GM23338 (cell line): ENCODE measurements around the gene PRRT1. TPM values are rescaled to one million over a fixed set of nuclear protein-coding genes. Genes with fewer than 3 reads are reported as not detected.

ENCODE experiments used
- ATAC-seq: fragments of 200-7000 bp; cut with Tn5 transposase; 3 replicates; pipeline ENCODE4 v1.9.1; 2020
- DNase-seq: peaks from one replicate; pipeline ENCODE4 v3.0.0-alpha.2; 2015; ENCODE audit warnings: low spot score
- H2AFZ ChIP-seq: fragments of 200-600 bp; sonication (generic); 2 replicates; pipeline ENCODE4 v1.8.0; 2016; ENCODE audit warnings: antibody characterized with exemption, mild to moderate bottlenecking, moderate library complexity
- H3F3A ChIP-seq: fragments of 200-600 bp; sonication (generic); replicated peaks from 2 replicates; pipeline ENCODE4 v1.8.0; 2017; ENCODE audit warnings: antibody characterized with exemption, mixed run types, low read depth
- H3K27ac ChIP-seq: fragments of 200-600 bp; sonication (generic); 2 replicates; pipeline ENCODE4 v1.6.1; 2016; ENCODE audit warnings: low read depth
- H3K27me3 ChIP-seq: fragments of 200-600 bp; sonication (generic); 2 replicates; pipeline ENCODE4 v1.8.0; 2016; ENCODE audit warnings: mild to moderate bottlenecking, mixed run types, moderate library complexity; ENCODE audit not compliant: insufficient read depth
- H3K36me3 ChIP-seq: fragments of 200-600 bp; sonication (generic); 2 replicates; pipeline ENCODE4 v1.8.0; 2016; ENCODE audit warnings: mild to moderate bottlenecking; ENCODE audit not compliant: insufficient read depth
- H3K4me1 ChIP-seq: fragments of 200-600 bp; sonication (generic); 2 replicates; pipeline ENCODE4 v1.8.0; 2016; ENCODE audit warnings: mild to moderate bottlenecking, moderate library complexity; ENCODE audit not compliant: insufficient read depth
- H3K4me2 ChIP-seq: fragments of 200-600 bp; sonication (generic); 2 replicates; pipeline ENCODE4 v1.7.1; 2017; ENCODE audit warnings: mixed run types
- H3K4me3 ChIP-seq: fragments of 200-600 bp; sonication (generic); 2 replicates; pipeline ENCODE4 v1.6.1; 2016; ENCODE audit warnings: mixed run types
- H3K79me2 ChIP-seq: fragments of 200-600 bp; sonication (generic); replicated peaks from 2 replicates; pipeline ENCODE4 v1.8.0; 2017; ENCODE audit warnings: mild to moderate bottlenecking; ENCODE audit not compliant: insufficient read depth
- H3K9me2 ChIP-seq: fragments of 200-600 bp; sonication (generic); 2 replicates; pipeline ENCODE4 v1.8.0; 2017; ENCODE audit not compliant: insufficient read depth
- H4K20me1 ChIP-seq: fragments of 200-600 bp; sonication (generic); replicated peaks from 2 replicates; pipeline ENCODE4 v1.8.0; 2017; ENCODE audit warnings: mild to moderate bottlenecking; ENCODE audit not compliant: insufficient read depth
- H3K27ac Mint-ChIP-seq: 2 replicates; pipeline ENCODE4 v1.8.0; 2020; ENCODE audit warnings: inconsistent platforms, mild to moderate bottlenecking, moderate library complexity, mixed read lengths
- H3K27me3 Mint-ChIP-seq: 3 replicates; pipeline ENCODE4 v1.8.0; 2022; ENCODE audit warnings: low read depth, mild to moderate bottlenecking, moderate library complexity, mixed read lengths, inconsistent platforms; ENCODE audit not compliant: insufficient read depth, poor library complexity
- H3K36me3 Mint-ChIP-seq: 3 replicates; pipeline ENCODE4 v1.8.0; 2021; ENCODE audit warnings: low read depth, mild to moderate bottlenecking, inconsistent platforms, moderate library complexity, mixed read lengths
- H3K4me1 Mint-ChIP-seq: 3 replicates; pipeline ENCODE4 v1.8.0; 2020; ENCODE audit warnings: mild to moderate bottlenecking, inconsistent platforms, mixed read lengths
- H3K4me3 Mint-ChIP-seq: 3 replicates; pipeline ENCODE4 v1.8.0; 2021; ENCODE audit warnings: moderate library complexity, mild to moderate bottlenecking, inconsistent platforms, mixed read lengths
- H3K9me3 Mint-ChIP-seq: 3 replicates; pipeline ENCODE4 v1.8.0; 2020; ENCODE audit warnings: moderate library complexity, mild to moderate bottlenecking, inconsistent platforms, mixed read lengths
- CREB1 ChIP-seq: fragments of 250-450 bp; sonication (Bioruptor Pico); IDR thresholded peaks from 2 replicates; pipeline ENCODE4 v1.5.0; 2020; ENCODE audit warnings: low read depth, mild to moderate bottlenecking, moderate library complexity
- EZH2 ChIP-seq: fragments of 200-600 bp; sonication (generic); IDR thresholded peaks from one replicate; pipeline ENCODE4 v1.8.0; 2017; ENCODE audit warnings: antibody characterized with exemption, mild to moderate bottlenecking, low read depth; ENCODE audit not compliant: unreplicated experiment
- EZH2phosphoT487 ChIP-seq: fragments of 200-600 bp; sonication (generic); IDR thresholded peaks from one replicate; pipeline ENCODE4 v1.8.1; 2018; ENCODE audit warnings: antibody characterized with exemption; ENCODE audit not compliant: unreplicated experiment
- JUNB ChIP-seq: IDR thresholded peaks from one replicate; pipeline ENCODE4 v1.6.1; 2016; ENCODE audit warnings: antibody characterized with exemption; ENCODE audit not compliant: unreplicated experiment
- POLR2AphosphoS5 ChIP-seq: IDR thresholded peaks from 2 replicates; pipeline ENCODE4 v1.6.1; 2016; ENCODE audit warnings: antibody characterized with exemption, low read depth
- STAT1 ChIP-seq: IDR thresholded peaks from one replicate; pipeline ENCODE4 v1.6.1; 2016; ENCODE audit warnings: antibody characterized with exemption; ENCODE audit not compliant: unreplicated experiment
- ZNF114 ChIP-seq: fragments of 250-450 bp; sonication (Bioruptor Pico); IDR thresholded peaks from 2 replicates; pipeline ENCODE4 v1.5.0; 2020; ENCODE audit warnings: mild to moderate bottlenecking, moderate library complexity
- ZNF331 ChIP-seq: fragments of 250-450 bp; sonication (Bioruptor Pico); IDR thresholded peaks from 2 replicates; pipeline ENCODE4 v1.5.0; 2020; ENCODE audit warnings: low read depth, mild to moderate bottlenecking, moderate library complexity
- ZNF462 ChIP-seq: fragments of 250-450 bp; sonication (Bioruptor Pico); IDR thresholded peaks from 2 replicates; pipeline ENCODE4 v1.5.0; 2020; ENCODE audit warnings: mild to moderate bottlenecking, moderate library complexity
- polyA plus RNA-seq: library from polyadenylated mRNA; unstranded; fragments of >200 nt; fragmentation: Nextera tagmentation; extraction: Ambion mirVana; gene quantifications from 2 replicates; pipeline ENCODE4 v1.2.1, GENCODE V29; 2016
- total RNA-seq: library from RNA; depleted of rRNA; stranded (reverse); fragments of >200 nt; shearing (Covaris generic); gene quantifications from 2 replicates; pipeline ENCODE4 v1.2.3, GENCODE V29; 2014
- TF ChIP-seq, protein P1 (sequence below): IDR thresholded peaks from 2 replicates; pipeline ENCODE4 v1.6.1; 2016; ENCODE audit warnings: antibody characterized with exemption
- TF ChIP-seq, protein P2 (sequence below), 2 experiments: fragments of 200-600 bp in 1 of 2; sonication (generic) in 1 of 2; conservative IDR thresholded peaks; 2 replicates each; pipeline versions ENCODE4 v1.5.1 to v1.6.1; 2016 to 2017; ENCODE audit warnings: antibody characterized with exemption in 2 of 2, low read depth in 2 of 2, mild to moderate bottlenecking in 2 of 2, moderate library complexity in 1 of 2
- TF ChIP-seq, protein P3 (sequence below): IDR thresholded peaks from one replicate; pipeline ENCODE4 v1.6.1; 2018; ENCODE audit warnings: antibody characterized with exemption; ENCODE audit not compliant: unreplicated experiment

PRRT1 gene
- total and polyA plus RNA-seq, 2 experiments from 2014 or later, result 2.7 TPM; not detected in 1

DNA sequence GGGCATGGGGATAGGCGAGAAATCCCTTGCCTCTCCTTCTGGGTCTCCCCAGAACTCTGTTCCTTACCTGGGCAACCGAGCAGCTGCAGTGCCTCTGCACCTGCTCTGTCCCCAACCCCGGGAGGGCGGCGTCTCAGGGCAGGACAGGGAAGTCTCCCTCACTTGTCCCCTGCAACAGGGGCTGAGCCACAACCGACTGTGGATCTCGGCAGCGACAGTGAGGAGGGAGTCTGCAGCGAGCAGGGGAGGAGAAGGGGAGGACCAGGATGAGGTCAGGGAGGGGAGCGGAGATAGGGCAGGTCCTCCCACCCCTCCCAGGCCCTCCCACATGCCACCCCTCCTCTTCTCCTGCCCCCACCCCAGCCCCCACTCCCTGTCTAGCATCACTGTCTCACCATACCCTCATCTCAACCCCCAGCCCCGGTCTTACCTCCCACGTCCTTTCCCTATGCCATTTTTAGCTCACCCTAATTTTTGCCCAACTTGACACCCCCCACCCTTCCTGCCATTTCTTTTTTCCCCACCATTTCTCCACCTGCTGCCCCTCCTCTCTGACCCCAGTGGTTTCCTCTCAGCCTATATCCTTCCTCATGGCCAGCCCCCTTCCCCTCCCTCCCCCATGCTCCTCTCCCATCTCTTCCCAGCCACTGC lies 42.5 kb downstream of the PRRT1 start, which contains the start of gene TNXB (continued):
- TF ChIP-seq EZH2, result no peak
- no peak for TF ChIP-seq ZNF331
- TF ChIP-seq, protein P1, sequence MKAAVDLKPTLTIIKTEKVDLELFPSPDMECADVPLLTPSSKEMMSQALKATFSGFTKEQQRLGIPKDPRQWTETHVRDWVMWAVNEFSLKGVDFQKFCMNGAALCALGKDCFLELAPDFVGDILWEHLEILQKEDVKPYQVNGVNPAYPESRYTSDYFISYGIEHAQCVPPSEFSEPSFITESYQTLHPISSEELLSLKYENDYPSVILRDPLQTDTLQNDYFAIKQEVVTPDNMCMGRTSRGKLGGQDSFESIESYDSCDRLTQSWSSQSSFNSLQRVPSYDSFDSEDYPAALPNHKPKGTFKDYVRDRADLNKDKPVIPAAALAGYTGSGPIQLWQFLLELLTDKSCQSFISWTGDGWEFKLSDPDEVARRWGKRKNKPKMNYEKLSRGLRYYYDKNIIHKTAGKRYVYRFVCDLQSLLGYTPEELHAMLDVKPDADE, result no peak
- no peak for TF ChIP-seq CREB1 (CRISPR knock-in tag)
- TF ChIP-seq, protein P2, sequence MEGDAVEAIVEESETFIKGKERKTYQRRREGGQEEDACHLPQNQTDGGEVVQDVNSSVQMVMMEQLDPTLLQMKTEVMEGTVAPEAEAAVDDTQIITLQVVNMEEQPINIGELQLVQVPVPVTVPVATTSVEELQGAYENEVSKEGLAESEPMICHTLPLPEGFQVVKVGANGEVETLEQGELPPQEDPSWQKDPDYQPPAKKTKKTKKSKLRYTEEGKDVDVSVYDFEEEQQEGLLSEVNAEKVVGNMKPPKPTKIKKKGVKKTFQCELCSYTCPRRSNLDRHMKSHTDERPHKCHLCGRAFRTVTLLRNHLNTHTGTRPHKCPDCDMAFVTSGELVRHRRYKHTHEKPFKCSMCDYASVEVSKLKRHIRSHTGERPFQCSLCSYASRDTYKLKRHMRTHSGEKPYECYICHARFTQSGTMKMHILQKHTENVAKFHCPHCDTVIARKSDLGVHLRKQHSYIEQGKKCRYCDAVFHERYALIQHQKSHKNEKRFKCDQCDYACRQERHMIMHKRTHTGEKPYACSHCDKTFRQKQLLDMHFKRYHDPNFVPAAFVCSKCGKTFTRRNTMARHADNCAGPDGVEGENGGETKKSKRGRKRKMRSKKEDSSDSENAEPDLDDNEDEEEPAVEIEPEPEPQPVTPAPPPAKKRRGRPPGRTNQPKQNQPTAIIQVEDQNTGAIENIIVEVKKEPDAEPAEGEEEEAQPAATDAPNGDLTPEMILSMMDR (conservative IDR thresholded peaks at IDR 0.05; ENCODE audit: low read depth in 2 of 2), result no peak
- TF ChIP-seq, protein P3, sequence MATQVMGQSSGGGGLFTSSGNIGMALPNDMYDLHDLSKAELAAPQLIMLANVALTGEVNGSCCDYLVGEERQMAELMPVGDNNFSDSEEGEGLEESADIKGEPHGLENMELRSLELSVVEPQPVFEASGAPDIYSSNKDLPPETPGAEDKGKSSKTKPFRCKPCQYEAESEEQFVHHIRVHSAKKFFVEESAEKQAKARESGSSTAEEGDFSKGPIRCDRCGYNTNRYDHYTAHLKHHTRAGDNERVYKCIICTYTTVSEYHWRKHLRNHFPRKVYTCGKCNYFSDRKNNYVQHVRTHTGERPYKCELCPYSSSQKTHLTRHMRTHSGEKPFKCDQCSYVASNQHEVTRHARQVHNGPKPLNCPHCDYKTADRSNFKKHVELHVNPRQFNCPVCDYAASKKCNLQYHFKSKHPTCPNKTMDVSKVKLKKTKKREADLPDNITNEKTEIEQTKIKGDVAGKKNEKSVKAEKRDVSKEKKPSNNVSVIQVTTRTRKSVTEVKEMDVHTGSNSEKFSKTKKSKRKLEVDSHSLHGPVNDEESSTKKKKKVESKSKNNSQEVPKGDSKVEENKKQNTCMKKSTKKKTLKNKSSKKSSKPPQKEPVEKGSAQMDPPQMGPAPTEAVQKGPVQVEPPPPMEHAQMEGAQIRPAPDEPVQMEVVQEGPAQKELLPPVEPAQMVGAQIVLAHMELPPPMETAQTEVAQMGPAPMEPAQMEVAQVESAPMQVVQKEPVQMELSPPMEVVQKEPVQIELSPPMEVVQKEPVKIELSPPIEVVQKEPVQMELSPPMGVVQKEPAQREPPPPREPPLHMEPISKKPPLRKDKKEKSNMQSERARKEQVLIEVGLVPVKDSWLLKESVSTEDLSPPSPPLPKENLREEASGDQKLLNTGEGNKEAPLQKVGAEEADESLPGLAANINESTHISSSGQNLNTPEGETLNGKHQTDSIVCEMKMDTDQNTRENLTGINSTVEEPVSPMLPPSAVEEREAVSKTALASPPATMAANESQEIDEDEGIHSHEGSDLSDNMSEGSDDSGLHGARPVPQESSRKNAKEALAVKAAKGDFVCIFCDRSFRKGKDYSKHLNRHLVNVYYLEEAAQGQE, result no peak
- no peak for TF ChIP-seq JUNB
- TF ChIP-seq POLR2AphosphoS5, result no peak
- no peak for TF ChIP-seq EZH2phosphoT487
- no peak for TF ChIP-seq STAT1
- no peak for TF ChIP-seq ZNF114 (CRISPR knock-in tag)

- H3K4me3 ChIP-seq, result peak overlapping the region; percentile 41; the same call in 1 of the 2 replicates
- no peaks in the 10 kb centered on the region for H3K36me3 ChIP-seq
- H3F3A ChIP-seq, result no peaks in the 10 kb centered on the region
- Mint-ChIP-seq H3K4me1 (peaks cover 23% of the 10 kb centered on the region), H3K4me3 (peak overlapping the region; percentile 8; the same call in 2 of the 3 replicates), H3K9me3 (no peaks in the 10 kb centered on the region; the same call in 2 of the 3 replicates), H3K27me3 (peaks cover 21% of the 10 kb centered on the region), H3K36me3 (peaks cover 3% of the 10 kb centered on the region; the same call in 1 of the 3 replicates), H3K27ac (no peak overlapping the region)
- ATAC-seq (peak; percentile 14), DNase-seq (no peak)
- peaks cover 8% of the 10 kb centered on the region; the same call in 1 of the 2 replicates for H3K27me3 ChIP-seq
- no peaks in the 10 kb centered on the region; the same call in none of the 2 replicates for H4K20me1 ChIP-seq
- no peaks in the 10 kb centered on the region; the same call in 1 of the 2 replicates for H3K9me2 ChIP-seq
- no peaks in the 10 kb centered on the region for H3K79me2 ChIP-seq
- H3K4me1 ChIP-seq, result peaks cover 13% of the 10 kb centered on the region; the same call in 1 of the 2 replicates
- H3K4me2 ChIP-seq, result peak overlapping the region; percentile 68
- no peak overlapping the region for H3K27ac ChIP-seq
- H2AFZ ChIP-seq, result no peak overlapping the region
- TF ChIP-seq ZNF462 (CRISPR knock-in tag), result no peak
- no peak for TF ChIP-seq STAT1
- TF ChIP-seq CREB1 (CRISPR knock-in tag), result no peak
These were observed 43.0 kb downstream of the PRRT1 start for GRCh38 chr6:32108727-32109113.
